A549 (cell line): Measurements from ENCODE around the gene CCDC78.

Experiments
- CTCF ChIP-seq: fragments of >200 bp; sonication (Bioruptor Twin); formaldehyde crosslinking; IDR thresholded peaks from 3 replicates; pipeline ENCODE4 v1.5.1; 2016
- EHF ChIP-seq: fragments of 250-450 bp; sonication (Bioruptor Pico); IDR thresholded peaks from 2 replicates; pipeline ENCODE4 v1.5.0; 2020; ENCODE audit warnings: mild to moderate bottlenecking
- EP300 ChIP-seq, 2 experiments: fragments of >200 bp; sonication (Bioruptor Twin); formaldehyde crosslinking; IDR thresholded peaks; 2 replicates in 1 of 2; 3 replicates in 1 of 2; pipeline ENCODE4 v1.6.1; 2016 to 2017
- HOXA7 ChIP-seq: fragments of 250-450 bp; sonication (Bioruptor Pico); IDR thresholded peaks from 2 replicates; pipeline ENCODE4 v1.5.0; 2020; ENCODE audit warnings: mild to moderate bottlenecking, moderate library complexity
- JUN ChIP-seq, 2 experiments: fragments of >200 bp; sonication (Bioruptor Twin); formaldehyde crosslinking; IDR thresholded peaks; 2 replicates in 1 of 2; 3 replicates in 1 of 2; pipeline ENCODE4 v1.6.1; 2016 to 2017
- POLR2A ChIP-seq: IDR thresholded peaks from 2 replicates; pipeline ENCODE4 v1.6.1; 2012; ENCODE audit warnings: mild to moderate bottlenecking, low read length
- SREBF2 ChIP-seq: fragments of 450-650 bp; IDR thresholded peaks from 2 replicates; pipeline ENCODE4 v1.6.1; 2014; ENCODE audit warnings: mild to moderate bottlenecking, moderate library complexity
- TP53 ChIP-seq: fragments of 250-450 bp; sonication (Bioruptor Pico); IDR thresholded peaks from 2 replicates; pipeline ENCODE4 v1.5.0; 2021; ENCODE audit warnings: mild to moderate bottlenecking, moderate library complexity
- ZNF302 ChIP-seq: fragments of 250-450 bp; sonication (Bioruptor Pico); IDR thresholded peaks from 2 replicates; pipeline ENCODE4 v1.9.0; 2021; ENCODE audit warnings: inconsistent platforms, mild to moderate bottlenecking, moderate library complexity
- TF ChIP-seq, protein P1 (sequence below): fragments of 450-650 bp; IDR thresholded peaks from 2 replicates; pipeline ENCODE4 v1.6.1; 2014; ENCODE audit warnings: antibody characterized with exemption

- TF ChIP-seq JUN (IDR thresholded peaks at IDR 0.05), result no peak; a peak in 1 of 5 replicates
- TF ChIP-seq, protein P1, sequence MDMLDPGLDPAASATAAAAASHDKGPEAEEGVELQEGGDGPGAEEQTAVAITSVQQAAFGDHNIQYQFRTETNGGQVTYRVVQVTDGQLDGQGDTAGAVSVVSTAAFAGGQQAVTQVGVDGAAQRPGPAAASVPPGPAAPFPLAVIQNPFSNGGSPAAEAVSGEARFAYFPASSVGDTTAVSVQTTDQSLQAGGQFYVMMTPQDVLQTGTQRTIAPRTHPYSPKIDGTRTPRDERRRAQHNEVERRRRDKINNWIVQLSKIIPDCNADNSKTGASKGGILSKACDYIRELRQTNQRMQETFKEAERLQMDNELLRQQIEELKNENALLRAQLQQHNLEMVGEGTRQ, result no peak
- no peak for TF ChIP-seq SREBF2
- no peak; the same call in 1 of the 2 replicates for TF ChIP-seq POLR2A
- no peak for TF ChIP-seq EP300 (IDR thresholded peaks at IDR 0.05)
- TF ChIP-seq ZNF302 (CRISPR knock-in tag), result no peak
- no peak for TF ChIP-seq CTCF
- TF ChIP-seq TP53 (CRISPR knock-in tag), result no peak
- TF ChIP-seq EHF (CRISPR knock-in tag), result no peak
- TF ChIP-seq HOXA7 (CRISPR knock-in tag), result no peak
Observed at GRCh38 chr16:716200-716568, 10.1 kb downstream of the CCDC78 start.
